Measurements from ENCODE around the gene PGLYRP3.
"Not testable (repeated sequence)": the region's sequence is repeated elsewhere in the genome, so short reads cannot be mapped to it uniquely, and the experiment has no call there.

GRCh38 chr1:153318145-153318544 is 5.4 kb upstream of the PGLYRP3 start:
- TF ChIP-seq, protein P1, sequence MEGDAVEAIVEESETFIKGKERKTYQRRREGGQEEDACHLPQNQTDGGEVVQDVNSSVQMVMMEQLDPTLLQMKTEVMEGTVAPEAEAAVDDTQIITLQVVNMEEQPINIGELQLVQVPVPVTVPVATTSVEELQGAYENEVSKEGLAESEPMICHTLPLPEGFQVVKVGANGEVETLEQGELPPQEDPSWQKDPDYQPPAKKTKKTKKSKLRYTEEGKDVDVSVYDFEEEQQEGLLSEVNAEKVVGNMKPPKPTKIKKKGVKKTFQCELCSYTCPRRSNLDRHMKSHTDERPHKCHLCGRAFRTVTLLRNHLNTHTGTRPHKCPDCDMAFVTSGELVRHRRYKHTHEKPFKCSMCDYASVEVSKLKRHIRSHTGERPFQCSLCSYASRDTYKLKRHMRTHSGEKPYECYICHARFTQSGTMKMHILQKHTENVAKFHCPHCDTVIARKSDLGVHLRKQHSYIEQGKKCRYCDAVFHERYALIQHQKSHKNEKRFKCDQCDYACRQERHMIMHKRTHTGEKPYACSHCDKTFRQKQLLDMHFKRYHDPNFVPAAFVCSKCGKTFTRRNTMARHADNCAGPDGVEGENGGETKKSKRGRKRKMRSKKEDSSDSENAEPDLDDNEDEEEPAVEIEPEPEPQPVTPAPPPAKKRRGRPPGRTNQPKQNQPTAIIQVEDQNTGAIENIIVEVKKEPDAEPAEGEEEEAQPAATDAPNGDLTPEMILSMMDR (IDR thresholded peaks at IDR 0.05) = not testable (repeated sequence)
- TF ChIP-seq POLR2A (IDR thresholded peaks at IDR 0.05) = not testable (repeated sequence)

Data from tibial nerve (tissue), 3 donors.